ENCODE data around the gene BRINP2. TPM values are rescaled to one million over a fixed set of nuclear protein-coding genes. Genes with fewer than 3 reads are reported as not detected.
A peak's percentile ranks its signal among the peaks of the same experiment; 100 is the strongest.

The BRINP2 gene
- total RNA-seq, 1 donor from 2014 or later: 23.7 TPM

DNA sequence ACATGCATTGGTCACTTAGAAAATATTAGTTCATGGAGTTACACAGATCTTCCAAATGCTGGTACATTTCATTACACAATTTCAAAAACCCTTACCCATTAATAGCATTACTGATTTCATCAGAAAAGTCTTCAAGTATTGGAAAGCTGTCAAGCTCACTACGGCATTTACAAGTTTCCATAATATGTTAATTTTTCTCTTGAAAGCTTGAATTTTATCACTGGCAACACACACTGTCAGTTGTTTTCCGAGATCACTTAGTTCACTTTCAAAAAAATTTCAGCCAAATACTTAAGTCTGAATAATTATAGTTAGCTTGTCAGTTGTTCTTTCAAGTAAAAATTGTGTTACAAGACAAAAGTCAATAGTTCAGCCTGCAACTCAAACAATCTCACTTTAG is 24.3 kb upstream of the BRINP2 start:
- TF ChIP-seq, protein P1, sequence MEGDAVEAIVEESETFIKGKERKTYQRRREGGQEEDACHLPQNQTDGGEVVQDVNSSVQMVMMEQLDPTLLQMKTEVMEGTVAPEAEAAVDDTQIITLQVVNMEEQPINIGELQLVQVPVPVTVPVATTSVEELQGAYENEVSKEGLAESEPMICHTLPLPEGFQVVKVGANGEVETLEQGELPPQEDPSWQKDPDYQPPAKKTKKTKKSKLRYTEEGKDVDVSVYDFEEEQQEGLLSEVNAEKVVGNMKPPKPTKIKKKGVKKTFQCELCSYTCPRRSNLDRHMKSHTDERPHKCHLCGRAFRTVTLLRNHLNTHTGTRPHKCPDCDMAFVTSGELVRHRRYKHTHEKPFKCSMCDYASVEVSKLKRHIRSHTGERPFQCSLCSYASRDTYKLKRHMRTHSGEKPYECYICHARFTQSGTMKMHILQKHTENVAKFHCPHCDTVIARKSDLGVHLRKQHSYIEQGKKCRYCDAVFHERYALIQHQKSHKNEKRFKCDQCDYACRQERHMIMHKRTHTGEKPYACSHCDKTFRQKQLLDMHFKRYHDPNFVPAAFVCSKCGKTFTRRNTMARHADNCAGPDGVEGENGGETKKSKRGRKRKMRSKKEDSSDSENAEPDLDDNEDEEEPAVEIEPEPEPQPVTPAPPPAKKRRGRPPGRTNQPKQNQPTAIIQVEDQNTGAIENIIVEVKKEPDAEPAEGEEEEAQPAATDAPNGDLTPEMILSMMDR (conservative IDR thresholded peaks at IDR 0.05): no peak
- no peak for DNase-seq (ENCODE audit: extremely low spot score, unreplicated experiment)
- Mint-ChIP-seq H3K4me3 (no peak overlapping the region), H3K36me3 (no peaks in the 10 kb centered on the region), H3K9me3 (no peaks in the 10 kb centered on the region), H3K27me3 (no peaks in the 10 kb centered on the region), H3K27ac (no peak overlapping the region), H3K4me1 (ENCODE audit: unreplicated experiment) (peaks cover 21% of the 10 kb centered on the region)

DNA sequence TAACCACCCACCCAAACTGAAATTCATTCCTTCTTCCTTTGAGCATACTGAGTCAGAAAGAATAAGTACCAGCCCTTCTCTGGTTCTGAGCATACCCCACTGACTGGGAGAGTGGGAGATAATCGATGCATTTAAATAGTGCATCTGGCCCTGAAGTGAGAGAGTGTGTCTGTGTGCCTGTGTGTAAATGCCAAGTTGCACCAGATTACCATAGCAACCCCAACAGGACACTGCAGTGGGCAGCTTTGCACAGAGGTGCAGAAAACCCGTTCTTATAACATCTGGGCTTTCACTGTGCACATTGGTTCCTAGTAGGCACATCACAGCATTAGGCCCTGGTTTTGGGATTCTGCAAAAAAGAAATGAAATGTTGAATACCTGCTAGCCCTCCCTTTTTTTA is 8.5 kb upstream of the BRINP2 start:
- Mint-ChIP-seq H3K36me3 (no peaks in the 10 kb centered on the region), H3K9me3 (no peaks in the 10 kb centered on the region), H3K27ac (no peak overlapping the region), H3K27me3 (peaks cover 49% of the 10 kb centered on the region), H3K4me3 (no peak overlapping the region), H3K4me1 (ENCODE audit: unreplicated experiment) (peaks cover 10% of the 10 kb centered on the region)
- DNase-seq (ENCODE audit: extremely low spot score, unreplicated experiment): no peak
- TF ChIP-seq, protein P1 (conservative IDR thresholded peaks at IDR 0.05): no peak

DNA sequence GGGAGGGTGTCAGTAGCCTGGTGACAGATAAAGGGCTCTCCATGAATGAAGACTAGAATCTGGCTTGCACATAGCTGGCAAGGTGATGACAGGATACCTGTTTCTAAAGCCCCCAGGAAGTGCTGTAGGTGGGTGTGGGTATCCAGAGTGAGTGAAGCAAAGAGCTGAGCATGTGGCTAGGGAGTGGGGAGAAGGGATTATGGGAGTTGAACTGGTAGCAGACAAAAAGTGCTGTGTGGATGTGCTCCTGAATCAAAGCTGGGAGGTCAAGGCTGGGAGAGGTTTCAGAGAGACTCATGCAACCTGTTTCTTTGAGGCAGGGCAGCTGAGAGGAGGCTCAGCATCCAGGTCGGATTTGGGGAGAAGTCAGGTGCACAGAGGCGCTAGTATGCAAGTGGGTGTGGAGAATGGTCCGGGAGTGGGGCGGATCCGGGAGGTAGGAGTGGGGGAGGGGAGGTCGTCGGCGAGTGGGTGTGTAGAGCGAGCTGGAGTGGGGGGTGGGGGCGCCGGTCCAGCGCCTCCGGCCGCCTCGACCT is 6.8 kb upstream of the BRINP2 start:
- DNase-seq (ENCODE audit: extremely low spot score, unreplicated experiment): no peak
- no peaks in the 10 kb centered on the region for H3K9me3 Mint-ChIP-seq
- H3K27ac Mint-ChIP-seq: peak overlapping the region; percentile 13
- peaks cover 49% of the 10 kb centered on the region for H3K27me3 Mint-ChIP-seq
- TF ChIP-seq, protein P1 (conservative IDR thresholded peaks at IDR 0.05): no peak
- peaks cover 10% of the 10 kb centered on the region for H3K4me1 Mint-ChIP-seq (ENCODE audit: unreplicated experiment)
- peak overlapping the region; percentile 93 for H3K4me3 Mint-ChIP-seq
- H3K36me3 Mint-ChIP-seq: no peaks in the 10 kb centered on the region

DNA sequence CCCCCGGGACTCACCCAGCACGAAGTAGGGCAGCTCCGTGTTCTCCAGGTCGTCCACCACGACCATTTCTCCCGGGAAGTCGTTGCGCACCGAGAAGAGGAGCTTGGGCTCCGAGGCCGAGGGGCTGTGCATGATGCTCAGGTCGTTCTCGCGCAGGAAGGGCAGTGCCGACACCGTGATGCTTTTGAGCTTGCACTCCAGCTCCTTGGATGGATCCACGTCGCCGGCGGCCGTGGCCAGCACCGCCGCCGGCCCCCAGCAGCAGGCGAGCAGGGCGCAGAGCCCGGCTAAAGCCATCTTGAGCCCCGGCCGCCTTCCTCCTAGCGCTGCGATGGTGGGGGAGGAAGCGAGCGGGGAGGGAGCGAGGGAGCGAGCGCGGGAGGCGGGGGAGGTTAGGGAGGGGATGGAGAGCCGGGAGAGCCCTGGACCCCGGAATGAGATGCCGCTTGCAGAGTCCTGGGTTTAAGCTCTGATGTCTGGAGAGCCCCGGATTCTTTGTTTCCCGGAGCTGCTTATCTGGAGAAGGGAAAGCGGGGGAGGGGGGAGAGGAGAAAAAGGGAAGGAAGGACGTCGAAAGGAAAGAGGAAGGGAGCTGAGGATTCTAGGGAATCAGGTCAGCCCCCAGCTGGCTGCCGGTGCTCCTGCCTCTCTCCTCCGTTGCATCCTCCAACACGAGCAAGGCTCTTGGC is 6.2 kb upstream of the BRINP2 start, which contains the start of gene ASTN1:
TSS of gene ASTN1 (minus strand) at position 333 of the 689 bp plus-strand sequence. CDS start at position 297, 36 bp downstream.
- H3K27ac Mint-ChIP-seq: peak within 1 kb of the TSS; percentile 13
- peaks cover 49% of the 10 kb centered on the region for H3K27me3 Mint-ChIP-seq
- TF ChIP-seq, protein P1 (conservative IDR thresholded peaks at IDR 0.05): no peak
- H3K4me3 Mint-ChIP-seq: peak within 1 kb of the TSS; percentile 93
- H3K9me3 Mint-ChIP-seq: no peaks in the 10 kb centered on the region
- no peak for DNase-seq (ENCODE audit: extremely low spot score, unreplicated experiment)
- H3K4me1 Mint-ChIP-seq (ENCODE audit: unreplicated experiment): peaks cover 10% of the 10 kb centered on the region
- no peaks in the 10 kb centered on the region for H3K36me3 Mint-ChIP-seq

DNA sequence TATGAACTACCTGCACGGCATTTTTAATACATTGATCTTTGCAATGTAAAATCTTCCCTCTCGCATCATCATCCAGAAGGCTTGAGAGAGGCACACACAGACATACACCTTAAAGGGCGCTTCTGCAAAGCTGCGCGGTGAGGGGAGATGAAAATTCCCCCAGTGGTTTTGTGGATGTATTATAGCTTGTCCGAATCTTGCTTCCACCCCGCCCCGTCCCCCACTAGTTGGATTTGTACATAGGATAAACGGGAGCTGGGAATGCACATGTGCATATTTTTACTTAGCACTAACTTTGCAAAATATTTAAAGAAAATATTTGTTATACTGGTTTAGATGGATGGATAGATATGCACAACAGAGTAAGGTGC is 5.7 kb upstream of the BRINP2 start:
- no peak overlapping the region for H3K27ac Mint-ChIP-seq
- peaks cover 10% of the 10 kb centered on the region for H3K4me1 Mint-ChIP-seq (ENCODE audit: unreplicated experiment)
- no peaks in the 10 kb centered on the region for H3K9me3 Mint-ChIP-seq
- DNase-seq (ENCODE audit: extremely low spot score, unreplicated experiment): no peak
- H3K4me3 Mint-ChIP-seq: peak overlapping the region; percentile 93
- no peaks in the 10 kb centered on the region for H3K36me3 Mint-ChIP-seq
- TF ChIP-seq, protein P1 (conservative IDR thresholded peaks at IDR 0.05): peak; percentile 37
- H3K27me3 Mint-ChIP-seq: peaks cover 49% of the 10 kb centered on the region
